Stomach (tissue), 4 donors: ENCODE data around the gene RNFT2.

Source experiments
- CTCF ChIP-seq, 7 experiments: fragments of 450-650 bp in 4 of 7; fragments of 200-600 bp in 3 of 7; sonication (generic) in 3 of 7; IDR thresholded peaks; one replicate each; pipeline ENCODE4 v1.5.1; 2016 to 2019; ENCODE audit warnings: antibody characterized with exemption in 7 of 7, control low read depth in 2 of 7, mild to moderate bottlenecking in 1 of 7
- EP300 ChIP-seq: sonication (generic); formaldehyde crosslinking; IDR thresholded peaks from one replicate; pipeline ENCODE4 v1.6.1; 2017; ENCODE audit warnings: antibody characterized with exemption
- POLR2A ChIP-seq, 4 donors: fragments of 450-650 bp; IDR thresholded peaks; one replicate each; pipeline ENCODE4 v1.6.1; 2016; ENCODE audit warnings: antibody characterized with exemption in 4 of 4, control low read depth in 2 of 4, mild to moderate bottlenecking in 1 of 4, moderate library complexity in 1 of 4
- POLR2AphosphoS5 ChIP-seq, 3 donors: sonication (generic); formaldehyde crosslinking; IDR thresholded peaks; one replicate each; pipeline ENCODE4 v1.6.1; 2016; ENCODE audit warnings: antibody characterized with exemption in 3 of 3

DNA sequence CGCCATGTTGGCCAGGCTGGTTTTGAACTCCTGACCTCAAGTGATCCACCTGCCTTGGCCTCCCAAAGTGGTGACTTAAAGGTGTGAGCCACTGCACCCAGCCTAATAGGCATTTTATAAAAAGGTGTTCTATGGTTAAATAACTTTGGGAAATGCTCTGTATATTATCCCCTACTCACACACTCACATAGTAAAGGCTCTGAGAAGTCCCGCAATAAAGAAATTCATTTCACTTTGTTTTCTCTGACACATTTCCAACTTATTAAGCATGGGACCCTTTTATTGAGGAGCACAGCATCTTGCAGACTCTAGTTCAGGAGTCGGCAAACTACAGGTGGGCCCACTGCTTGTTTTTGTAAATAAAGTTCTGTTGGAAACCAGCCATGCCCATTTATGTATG is 63.9 kb downstream of the RNFT2 start:
- TF ChIP-seq POLR2A (IDR thresholded peaks at IDR 0.05) (no peak), CTCF (IDR thresholded peaks at IDR 0.05) (no peak), EP300 (no peak), POLR2AphosphoS5 (IDR thresholded peaks at IDR 0.05) (no peak)
